Measurements from ENCODE around the gene DLG5. TPM values are rescaled to one million over a fixed set of nuclear protein-coding genes. Genes with fewer than 3 reads are reported as not detected.

Gene DLG5
- total and polyA plus RNA-seq, 2 experiments from 2014 or later = 15.5 to 29.3 TPM

- Histone ChIP-seq H4K20me1 (ENCODE audit: insufficient read depth, poor library complexity, severe bottlenecking) (no peaks in the 10 kb centered on the region), H3K4me2 (no peak overlapping the region), H3K79me2 (no peaks in the 10 kb centered on the region), H3K9me3 (ENCODE audit: low read depth) (no peaks in the 10 kb centered on the region), H3K36me3 (replicated peaks; ENCODE audit: insufficient read depth, low read depth) (no peaks in the 10 kb centered on the region), H3K4me3 (no peak overlapping the region), H2AFZ (no peak overlapping the region), H3K9me2 (replicated peaks; ENCODE audit: insufficient read depth) (no peaks in the 10 kb centered on the region), H3K27ac (no peak overlapping the region), H3K27me3 (no peaks in the 10 kb centered on the region), H3K4me1 (ENCODE audit: insufficient read depth) (no peaks in the 10 kb centered on the region)
- 84% methylated on average over 11 of the region's 11 CpGs for WGBS (ENCODE audit: low lambda C conversion rate, missing lambda C conversion rate)
- no peak for DNase-seq (ENCODE audit: low spot score)
- no peak for TF ChIP-seq EZH2 (IDR thresholded peaks at IDR 0.05; ENCODE audit: borderline replicate concordance)
- TF ChIP-seq EZH2phosphoT487 (IDR thresholded peaks at IDR 0.05; ENCODE audit: low read depth, severe bottlenecking, unreplicated experiment) = no peak
Observed at GRCh38 chr10:77836299-77836820, 90.2 kb downstream of the DLG5 start.

- Histone ChIP-seq H2AFZ (no peak overlapping the region), H3K4me2 (no peak overlapping the region), H3K9me2 (replicated peaks; ENCODE audit: insufficient read depth) (no peaks in the 10 kb centered on the region), H3K27me3 (no peaks in the 10 kb centered on the region), H4K20me1 (ENCODE audit: insufficient read depth, poor library complexity, severe bottlenecking) (no peaks in the 10 kb centered on the region), H3K4me1 (ENCODE audit: insufficient read depth) (no peaks in the 10 kb centered on the region), H3K9me3 (ENCODE audit: low read depth) (no peaks in the 10 kb centered on the region), H3K4me3 (no peak overlapping the region), H3K36me3 (replicated peaks; ENCODE audit: insufficient read depth, low read depth) (no peaks in the 10 kb centered on the region), H3K79me2 (no peaks in the 10 kb centered on the region), H3K27ac (no peak overlapping the region)
- 92% methylated on average over 14 of the region's 14 CpGs for WGBS (ENCODE audit: low lambda C conversion rate, missing lambda C conversion rate)
- DNase-seq (ENCODE audit: low spot score) = no peak
- TF ChIP-seq EZH2 (IDR thresholded peaks at IDR 0.05; ENCODE audit: borderline replicate concordance) = no peak
- no peak for TF ChIP-seq CTCF (IDR thresholded peaks at IDR 0.05; ENCODE audit: poor library complexity)
- TF ChIP-seq EZH2phosphoT487 (IDR thresholded peaks at IDR 0.05; ENCODE audit: low read depth, severe bottlenecking, unreplicated experiment) = no peak
Observed at GRCh38 chr10:77835669-77836086, 90.9 kb downstream of the DLG5 start.

GRCh38 chr10:77834943-77835668 is 91.4 kb downstream of the DLG5 start:
- Histone ChIP-seq H3K4me3 (no peak overlapping the region), H3K4me2 (no peak overlapping the region), H3K36me3 (replicated peaks; ENCODE audit: insufficient read depth, low read depth) (no peaks in the 10 kb centered on the region), H3K27me3 (no peaks in the 10 kb centered on the region), H3K9me2 (replicated peaks; ENCODE audit: insufficient read depth) (no peaks in the 10 kb centered on the region), H4K20me1 (ENCODE audit: insufficient read depth, poor library complexity, severe bottlenecking) (no peaks in the 10 kb centered on the region), H2AFZ (no peak overlapping the region), H3K79me2 (no peaks in the 10 kb centered on the region), H3K4me1 (ENCODE audit: insufficient read depth) (no peaks in the 10 kb centered on the region), H3K27ac (no peak overlapping the region), H3K9me3 (ENCODE audit: low read depth) (no peaks in the 10 kb centered on the region)
- DNase-seq (ENCODE audit: low spot score) = no peak
- 90% methylated on average over 13 of the region's 13 CpGs for WGBS (ENCODE audit: low lambda C conversion rate, missing lambda C conversion rate)
- TF ChIP-seq EZH2phosphoT487 (IDR thresholded peaks at IDR 0.05; ENCODE audit: low read depth, severe bottlenecking, unreplicated experiment) (no peak), CTCF (IDR thresholded peaks at IDR 0.05; ENCODE audit: poor library complexity) (no peak), EZH2 (IDR thresholded peaks at IDR 0.05; ENCODE audit: borderline replicate concordance) (no peak)

GRCh38 chr10:77834540-77834939 is 92.0 kb downstream of the DLG5 start:
- H3K4me1 ChIP-seq (ENCODE audit: insufficient read depth) = no peaks in the 10 kb centered on the region
- H3K9me2 ChIP-seq (replicated peaks; ENCODE audit: insufficient read depth) = no peaks in the 10 kb centered on the region
- no peak overlapping the region for H3K4me2 ChIP-seq
- no peaks in the 10 kb centered on the region for H4K20me1 ChIP-seq (ENCODE audit: insufficient read depth, poor library complexity, severe bottlenecking)
- no peak for DNase-seq (ENCODE audit: low spot score)
- H3K27me3 ChIP-seq = no peaks in the 10 kb centered on the region
- H3K4me3 ChIP-seq = no peak overlapping the region
- TF ChIP-seq EZH2 (IDR thresholded peaks at IDR 0.05; ENCODE audit: borderline replicate concordance) (no peak), EZH2phosphoT487 (IDR thresholded peaks at IDR 0.05; ENCODE audit: low read depth, severe bottlenecking, unreplicated experiment) (no peak), CTCF (IDR thresholded peaks at IDR 0.05; ENCODE audit: poor library complexity) (no peak)
- H3K79me2 ChIP-seq = no peaks in the 10 kb centered on the region
- 87% methylated on average over 2 of the region's 2 CpGs for WGBS (ENCODE audit: low lambda C conversion rate, missing lambda C conversion rate)
- no peak overlapping the region for H3K27ac ChIP-seq
- no peak overlapping the region for H2AFZ ChIP-seq
- H3K36me3 ChIP-seq (replicated peaks; ENCODE audit: insufficient read depth, low read depth) = no peaks in the 10 kb centered on the region
- no peaks in the 10 kb centered on the region for H3K9me3 ChIP-seq (ENCODE audit: low read depth)
